HEK293T (cell line): Measurements from ENCODE around the gene ANGPTL2.
"Not testable (repeated sequence)": the region's sequence is repeated elsewhere in the genome, so short reads cannot be mapped to it uniquely, and the experiment has no call there.

Experiments
- ELF4 ChIP-seq: fragments of 450-650 bp; IDR thresholded peaks from 2 replicates; pipeline ENCODE4 v1.6.1; 2017; ENCODE audit warnings: antibody characterized with exemption
- TARDBP ChIP-seq: fragments of 450-650 bp; IDR thresholded peaks from 2 replicates; pipeline ENCODE4 v1.6.1; 2016
- ZNF384 ChIP-seq: fragments of 450-650 bp; IDR thresholded peaks from 2 replicates; pipeline ENCODE4 v1.6.1; 2016

DNA sequence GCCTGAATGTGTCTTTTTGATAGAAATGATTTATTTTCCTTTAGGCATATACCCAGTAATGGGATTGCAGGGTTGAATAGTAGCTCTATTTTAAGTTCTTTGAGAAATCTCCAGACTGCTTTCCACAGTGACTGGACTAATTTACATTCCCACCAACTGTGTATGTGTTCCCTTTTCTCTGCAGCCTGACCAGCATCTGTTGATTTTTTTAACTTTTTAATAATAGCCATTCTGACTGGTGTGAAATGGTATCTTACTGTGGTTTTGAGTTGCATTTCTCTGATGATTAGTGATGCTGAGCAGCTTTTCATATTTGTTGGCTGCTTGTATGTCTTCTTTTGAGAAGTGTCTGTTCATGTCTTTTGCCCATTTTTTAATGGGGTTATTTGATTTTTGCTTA is 24.4 kb upstream of the ANGPTL2 start:
- not testable (repeated sequence) for TF ChIP-seq ZNF384, ELF4, TARDBP
